ENCODE data around the gene CD200.

CD200 gene

GRCh38 chr3:112379020-112379690 is 46.2 kb downstream of the CD200 start:
- H3K79me2 ChIP-seq (ENCODE audit: insufficient read depth, low read length), result no peaks in the 10 kb centered on the region
- H4K20me1 ChIP-seq (ENCODE audit: insufficient read depth, low read length, poor library complexity, severe bottlenecking), result no peaks in the 10 kb centered on the region
- H3K36me3 ChIP-seq (ENCODE audit: insufficient read depth, low read length), result no peaks in the 10 kb centered on the region
- no peak overlapping the region for H3K4me2 ChIP-seq (ENCODE audit: low read depth, low read length, poor library complexity, severe bottlenecking)
- H3K27me3 ChIP-seq (ENCODE audit: insufficient read depth, low read length, poor library complexity, severe bottlenecking), result no peaks in the 10 kb centered on the region
- H3K9ac ChIP-seq (ENCODE audit: low read depth, low read length, poor library complexity, severe bottlenecking), result peak overlapping the region; percentile 5
- peaks cover 43% of the 10 kb centered on the region for H3K4me1 ChIP-seq (ENCODE audit: insufficient read depth, low read length, poor library complexity, severe bottlenecking)
- TF ChIP-seq EZH2phosphoT487 (IDR thresholded peaks at IDR 0.05; ENCODE audit: borderline replicate concordance) (no peak), CTCF (conservative IDR thresholded peaks at IDR 0.05; ENCODE audit: low read length) (no peak)
- peaks cover 7% of the 10 kb centered on the region; the same call in 1 of the 2 replicates for H3F3A ChIP-seq (ENCODE audit: low read depth)
- H3K9me2 ChIP-seq (replicated peaks; ENCODE audit: low read depth, low read length), result no peaks in the 10 kb centered on the region
- no peaks in the 10 kb centered on the region for H3K9me3 ChIP-seq (ENCODE audit: insufficient read depth, low read depth, low read length)
- no peak overlapping the region for H2AFZ ChIP-seq (ENCODE audit: low read length)
- no peak overlapping the region for H3K4me3 ChIP-seq (ENCODE audit: low read length, poor library complexity, severe bottlenecking)

- peaks cover 6% of the 10 kb centered on the region; the same call in 1 of the 2 replicates for H3F3A ChIP-seq (ENCODE audit: low read depth)
- no peak overlapping the region for H2AFZ ChIP-seq (ENCODE audit: low read length)
- no peaks in the 10 kb centered on the region for H3K79me2 ChIP-seq (ENCODE audit: insufficient read depth, low read length)
- no peak overlapping the region for H3K9ac ChIP-seq (ENCODE audit: low read depth, low read length, poor library complexity, severe bottlenecking)
- H4K20me1 ChIP-seq (ENCODE audit: insufficient read depth, low read length, poor library complexity, severe bottlenecking), result no peaks in the 10 kb centered on the region
- no peak overlapping the region for H3K4me3 ChIP-seq (ENCODE audit: low read length, poor library complexity, severe bottlenecking)
- no peaks in the 10 kb centered on the region for H3K27me3 ChIP-seq (ENCODE audit: insufficient read depth, low read length, poor library complexity, severe bottlenecking)
- TF ChIP-seq CTCF (conservative IDR thresholded peaks at IDR 0.05; ENCODE audit: low read length) (no peak), EZH2phosphoT487 (IDR thresholded peaks at IDR 0.05; ENCODE audit: borderline replicate concordance) (no peak)
- H3K9me3 ChIP-seq (ENCODE audit: insufficient read depth, low read depth, low read length), result no peaks in the 10 kb centered on the region
- H3K9me2 ChIP-seq (replicated peaks; ENCODE audit: low read depth, low read length), result no peaks in the 10 kb centered on the region
- H3K4me2 ChIP-seq (ENCODE audit: low read depth, low read length, poor library complexity, severe bottlenecking), result no peak overlapping the region
- H3K36me3 ChIP-seq (ENCODE audit: insufficient read depth, low read length), result no peaks in the 10 kb centered on the region
- H3K4me1 ChIP-seq (ENCODE audit: insufficient read depth, low read length, poor library complexity, severe bottlenecking), result peaks cover 41% of the 10 kb centered on the region
These were observed 49.0 kb downstream of the CD200 start for GRCh38 chr3:112381673-112382542.

GRCh38 chr3:112382543-112383160 is 49.7 kb downstream of the CD200 start:
- Histone ChIP-seq H3K9me3 (ENCODE audit: insufficient read depth, low read depth, low read length) (no peaks in the 10 kb centered on the region), H3K4me1 (ENCODE audit: insufficient read depth, low read length, poor library complexity, severe bottlenecking) (peaks cover 34% of the 10 kb centered on the region), H3K9ac (ENCODE audit: low read depth, low read length, poor library complexity, severe bottlenecking) (no peak overlapping the region), H3K4me2 (ENCODE audit: low read depth, low read length, poor library complexity, severe bottlenecking) (no peak overlapping the region), H2AFZ (ENCODE audit: low read length) (peak overlapping the region; percentile 50; the same call in 1 of the 2 replicates), H3K79me2 (ENCODE audit: insufficient read depth, low read length) (no peaks in the 10 kb centered on the region), H3K27me3 (ENCODE audit: insufficient read depth, low read length, poor library complexity, severe bottlenecking) (no peaks in the 10 kb centered on the region), H3K36me3 (ENCODE audit: insufficient read depth, low read length) (no peaks in the 10 kb centered on the region), H3K4me3 (ENCODE audit: low read length, poor library complexity, severe bottlenecking) (no peak overlapping the region), H3F3A (ENCODE audit: low read depth) (no peaks in the 10 kb centered on the region), H3K9me2 (replicated peaks; ENCODE audit: low read depth, low read length) (no peaks in the 10 kb centered on the region), H4K20me1 (ENCODE audit: insufficient read depth, low read length, poor library complexity, severe bottlenecking) (no peaks in the 10 kb centered on the region)
- no peak for TF ChIP-seq CTCF (conservative IDR thresholded peaks at IDR 0.05; ENCODE audit: low read length)
- no peak for TF ChIP-seq EZH2phosphoT487 (IDR thresholded peaks at IDR 0.05; ENCODE audit: borderline replicate concordance)

Data from Loucy (cell line).